HG02571 (cell line): Measurements from ENCODE around the gene ELF4.

Source experiments
- ATAC-seq: cut with Tn5 transposase; IDR thresholded peaks from one replicate; pipeline ENCODE4 v1.9.1; 2021; ENCODE audit warnings: mild to moderate bottlenecking, moderate library complexity; ENCODE audit not compliant: unreplicated experiment

Gene ELF4

GRCh38 chrX:130110379-130111219, at the start of gene ELF4:
Gene ELF4 (minus strand): TSS chrX:130110497. CDS start chrX:130081330, 29,167 bp downstream.
- ATAC-seq: peak; percentile 35

- no peak for ATAC-seq
Measured at GRCh38 chrX:130159776-130160175, 49.5 kb upstream of the ELF4 start.

- ATAC-seq: no peak
Measured at GRCh38 chrX:130158311-130158710, 48.0 kb upstream of the ELF4 start.

- ATAC-seq: no peak
Measured at GRCh38 chrX:130155564-130155963, 45.3 kb upstream of the ELF4 start.

- no peak for ATAC-seq
Measured at GRCh38 chrX:130147631-130148030, 37.3 kb upstream of the ELF4 start.

GRCh38 chrX:130145123-130145522, 34.8 kb upstream of the ELF4 start:
- ATAC-seq: no peak

GRCh38 chrX:130144509-130144908, 34.2 kb upstream of the ELF4 start:
- ATAC-seq: no peak

GRCh38 chrX:130139474-130140201, 29.3 kb upstream of the ELF4 start:
- ATAC-seq: no peak

GRCh38 chrX:130136961-130137360, 26.7 kb upstream of the ELF4 start:
- no peak for ATAC-seq

GRCh38 chrX:130136496-130136895, 26.2 kb upstream of the ELF4 start:
- ATAC-seq: no peak

- ATAC-seq: no peak
Measured at GRCh38 chrX:130130990-130131389, 20.7 kb upstream of the ELF4 start.

GRCh38 chrX:130125091-130125874, 15.0 kb upstream of the ELF4 start:
- no peak for ATAC-seq

- ATAC-seq: no peak
Measured at GRCh38 chrX:130124577-130124976, 14.3 kb upstream of the ELF4 start.

GRCh38 chrX:130121505-130121800, 11.2 kb upstream of the ELF4 start:
- no peak for ATAC-seq

- ATAC-seq: peak; percentile 76
Measured at GRCh38 chrX:130120746-130121504, 10.6 kb upstream of the ELF4 start.

GRCh38 chrX:130120321-130120731, 10.0 kb upstream of the ELF4 start:
- ATAC-seq: peak; percentile 32

GRCh38 chrX:130119312-130119898, 9.1 kb upstream of the ELF4 start:
- no peak for ATAC-seq

- ATAC-seq: no peak
Measured at GRCh38 chrX:130118441-130119311, 8.4 kb upstream of the ELF4 start.

- ATAC-seq: no peak
Measured at GRCh38 chrX:130117166-130117565, 6.9 kb upstream of the ELF4 start.
